Tibial nerve (tissue), 4 donors: Measurements from ENCODE around the gene MXI1. TPM values are rescaled to one million over a fixed set of nuclear protein-coding genes. Genes with fewer than 3 reads are reported as not detected.

Source experiments
- DNase-seq, 2 donors: peaks; one replicate each; pipeline ENCODE4 v3.0.0-alpha.2; 2019; ENCODE audit warnings: low spot score in 2 of 2
- H3K27ac ChIP-seq, 4 donors: fragments of 200-600 bp; sonication (generic) in 3 of 4; one replicate each; pipeline ENCODE4 v1.5.1; 2017 to 2019; ENCODE audit warnings: mild to moderate bottlenecking in 1 of 4
- H3K27me3 ChIP-seq, 2 donors: fragments of 200-600 bp; sonication (generic) in 1 of 2; one replicate each; pipeline versions ENCODE4 v1.5.1 to v1.6.0; 2017 to 2019
- H3K36me3 ChIP-seq, 3 donors: fragments of 200-600 bp; sonication (generic); one replicate each; pipeline ENCODE4 v1.5.1; 2018 to 2019
- H3K4me1 ChIP-seq, 4 donors: fragments of 200-600 bp; sonication (generic) in 3 of 4; one replicate each; pipeline ENCODE4 v1.5.1; 2017 to 2019
- H3K4me3 ChIP-seq, 4 donors: fragments of 200-600 bp; sonication (generic) in 3 of 4; one replicate each; pipeline ENCODE4 v1.5.1; 2017 to 2019; ENCODE audit warnings: mild to moderate bottlenecking in 1 of 4, moderate library complexity in 1 of 4
- H3K9me3 ChIP-seq, 4 donors: fragments of 200-600 bp; sonication (generic) in 3 of 4; one replicate each; pipeline ENCODE4 v1.5.1; 2017 to 2019
- CTCF ChIP-seq, 5 experiments: fragments of 200-600 bp in 3 of 5; fragments of 450-650 bp in 2 of 5; sonication (generic) in 3 of 5; IDR thresholded peaks; one replicate each; pipeline ENCODE4 v1.5.1; 2016 to 2019; ENCODE audit warnings: antibody characterized with exemption in 5 of 5, mild to moderate bottlenecking in 3 of 5, moderate library complexity in 2 of 5
- EP300 ChIP-seq, 2 donors: sonication (generic); formaldehyde crosslinking; IDR thresholded peaks; one replicate each; pipeline ENCODE4 v1.6.1; 2017; ENCODE audit warnings: antibody characterized with exemption in 2 of 2, mild to moderate bottlenecking in 1 of 2
- POLR2A ChIP-seq, 2 donors: fragments of 450-650 bp; IDR thresholded peaks; one replicate each; pipeline ENCODE4 v1.6.1; 2017; ENCODE audit warnings: antibody characterized with exemption in 2 of 2, mild to moderate bottlenecking in 2 of 2, moderate library complexity in 2 of 2
- WGBS, 2 donors: methylation state at CpG; one replicate each; pipeline ENCODE4 v1.1.5; 2018; 5-methylcytosine and 5-hydroxymethylcytosine counted together
- total RNA-seq, 4 donors: library from RNA; depleted of rRNA; stranded (reverse); fragments of >200 nt; gene quantifications; one replicate each; pipeline ENCODE4 v1.1.0, GENCODE V29; 2016

The MXI1 gene
- total RNA-seq, 4 donors from 2014 or later: 103 to 131 (median 123) TPM

- no peak overlapping the region for H3K27ac ChIP-seq
Observed at GRCh38 chr10:110252151-110252550, 44.7 kb downstream of the MXI1 start.

DNA sequence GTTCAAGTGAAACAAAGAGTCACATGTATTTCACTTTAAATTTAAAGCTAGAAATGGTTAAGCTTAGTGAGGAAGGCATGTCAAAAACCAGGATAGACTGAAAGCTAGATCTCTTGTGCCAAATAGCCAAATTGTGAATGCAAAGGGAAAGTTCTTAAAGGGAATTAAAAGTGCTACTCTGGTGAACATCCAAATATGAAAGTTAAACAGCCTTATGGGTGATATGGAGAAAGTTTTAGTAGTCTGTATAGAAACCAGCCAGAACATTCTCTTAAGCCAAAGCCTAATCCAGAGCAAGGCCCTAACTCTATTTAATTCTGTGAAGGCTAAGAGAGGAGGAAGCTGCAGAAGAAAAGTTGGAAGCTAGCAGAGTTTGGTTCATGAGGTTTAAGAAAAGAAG is 47.1 kb downstream of the MXI1 start:
- no peak for DNase-seq
- no peak overlapping the region for H3K27ac ChIP-seq
- H3K4me1 ChIP-seq: peaks cover 0 to 21% (median 0%) of the 10 kb centered on the region in 4 donors

More at GRCh38 chr10:110252151-110252550, 44.7 kb downstream of the MXI1 start:
- peaks cover 0 to 18% (median 0%) of the 10 kb centered on the region in 3 donors for H3K36me3 ChIP-seq
- WGBS, 2 donors: 93 to 97% methylated on average over 1 of the region's 1 CpG
- TF ChIP-seq EP300 (IDR thresholded peaks at IDR 0.05) (no peak), POLR2A (IDR thresholded peaks at IDR 0.05) (no peak), CTCF (IDR thresholded peaks at IDR 0.05) (no peak)
- peaks cover 0 to 9% (median 0%) of the 10 kb centered on the region in 4 donors for H3K4me1 ChIP-seq
- no peak for DNase-seq
- H3K4me3 ChIP-seq: no peak overlapping the region
- no peaks in the 10 kb centered on the region for H3K27me3 ChIP-seq
- no peaks in the 10 kb centered on the region for H3K9me3 ChIP-seq

DNA sequence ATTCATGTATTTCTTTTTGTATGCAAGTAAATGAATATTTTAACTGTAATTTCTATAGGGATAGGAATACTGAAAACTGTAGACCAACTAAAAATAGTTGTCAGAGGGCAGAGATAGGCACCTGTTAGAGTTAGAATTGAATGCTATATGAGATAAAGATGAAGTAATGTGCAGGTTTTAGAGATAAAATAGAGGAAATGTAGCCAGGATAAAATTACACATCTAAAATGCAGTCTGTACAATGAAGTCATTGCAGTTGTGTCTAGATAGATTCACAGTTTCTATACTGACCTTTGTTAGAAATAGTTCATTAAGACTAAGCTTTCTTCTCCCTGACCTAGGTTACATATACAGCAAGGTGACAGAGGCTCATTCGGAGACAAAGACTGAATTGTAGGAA is 51.1 kb downstream of the MXI1 start:
- H3K27ac ChIP-seq: no peak overlapping the region
- H3K36me3 ChIP-seq: peaks cover 0 to 9% (median 0%) of the 10 kb centered on the region in 3 donors
- no peak for DNase-seq
- WGBS, 2 donors: 63 to 68% methylated on average over 1 of the region's 1 CpG
- H3K4me3 ChIP-seq: no peak overlapping the region
- TF ChIP-seq EP300 (IDR thresholded peaks at IDR 0.05): no peak
- no peak for TF ChIP-seq CTCF (IDR thresholded peaks at IDR 0.05)
- no peak for TF ChIP-seq POLR2A (IDR thresholded peaks at IDR 0.05)
- peaks cover 0 to 54% (median 7%) of the 10 kb centered on the region in 4 donors for H3K4me1 ChIP-seq
- no peaks in the 10 kb centered on the region for H3K9me3 ChIP-seq
- no peaks in the 10 kb centered on the region for H3K27me3 ChIP-seq

More for the DNA sequence above, 47.1 kb downstream of the MXI1 start:
- TF ChIP-seq POLR2A (IDR thresholded peaks at IDR 0.05): no peak
- Histone ChIP-seq H3K9me3 (no peaks in the 10 kb centered on the region), H3K4me3 (no peak overlapping the region), H3K27me3 (no peaks in the 10 kb centered on the region), H3K36me3 (peaks cover 0 to 9% (median 0%) of the 10 kb centered on the region in 3 donors)

DNA sequence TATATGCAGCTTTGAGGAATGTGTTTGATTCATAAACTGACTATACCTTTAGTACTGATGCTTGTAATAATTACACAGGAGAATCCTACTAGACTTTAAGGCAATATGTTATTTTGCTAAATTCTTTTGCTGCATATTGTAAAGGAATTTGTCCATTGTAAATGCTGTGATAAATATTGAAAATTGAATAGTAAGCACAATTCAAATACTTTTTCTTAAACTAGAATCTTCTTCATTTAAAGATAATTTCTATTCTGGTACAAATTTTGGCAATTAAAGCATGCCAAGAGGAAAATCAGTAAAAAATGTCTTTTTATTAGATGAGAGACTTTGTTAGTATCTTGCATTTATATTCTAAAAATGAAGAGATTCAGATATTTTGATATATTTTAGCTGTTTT is 51.9 kb downstream of the MXI1 start:
- Histone ChIP-seq H3K9me3 (no peaks in the 10 kb centered on the region), H3K27me3 (no peaks in the 10 kb centered on the region), H3K4me3 (no peak overlapping the region), H3K27ac (no peak overlapping the region), H3K4me1 (peaks cover 0 to 54% (median 9%) of the 10 kb centered on the region in 4 donors), H3K36me3 (peaks cover 0 to 9% (median 0%) of the 10 kb centered on the region in 3 donors)
- DNase-seq: no peak
- TF ChIP-seq CTCF (IDR thresholded peaks at IDR 0.05) (no peak), POLR2A (IDR thresholded peaks at IDR 0.05) (no peak), EP300 (IDR thresholded peaks at IDR 0.05) (no peak)

- Histone ChIP-seq H3K27ac (peak overlapping the region in 3 of 4 donors; percentile 15 to 79 (median 63)), H3K9me3 (no peaks in the 10 kb centered on the region), H3K27me3 (no peaks in the 10 kb centered on the region), H3K4me3 (no peak overlapping the region), H3K4me1 (peaks cover 0 to 57% (median 9%) of the 10 kb centered on the region in 4 donors), H3K36me3 (peaks cover 0 to 3% (median 0%) of the 10 kb centered on the region in 3 donors)
- no peak for DNase-seq
- no peak for TF ChIP-seq CTCF (IDR thresholded peaks at IDR 0.05)
- no peak for TF ChIP-seq POLR2A (IDR thresholded peaks at IDR 0.05)
- no peak for TF ChIP-seq EP300 (IDR thresholded peaks at IDR 0.05)
- WGBS, 2 donors: 60 to 62% methylated on average over 1 of the region's 1 CpG
Observed at GRCh38 chr10:110260746-110261477, 53.5 kb downstream of the MXI1 start.
